Memory B cell (primary cell): ENCODE data around the gene CLIC1.
A peak's percentile ranks its signal among the peaks of the same experiment; 100 is the strongest.

Experiments
- ATAC-seq: fragments of 150-1000 bp; cut with Tn5 transposase; 2 replicates; pipeline ENCODE4 v1.10.0; 2021; ENCODE audit warnings: low read depth, mild to moderate bottlenecking, moderate library complexity
- DNase-seq, 2 donors: peaks; one replicate each; pipeline ENCODE4 v3.0.0; 2022; ENCODE audit warnings: low spot score in 2 of 2
- H3K27ac Mint-ChIP-seq: one replicate; pipeline ENCODE4 v1.8.0; 2022; ENCODE audit warnings: mild to moderate bottlenecking, moderate library complexity, mixed read lengths
- H3K27me3 Mint-ChIP-seq: one replicate; pipeline ENCODE4 v1.8.0; 2022; ENCODE audit warnings: mixed read lengths
- H3K36me3 Mint-ChIP-seq: one replicate; pipeline ENCODE4 v1.8.0; 2022; ENCODE audit warnings: mild to moderate bottlenecking, mixed read lengths
- H3K4me1 Mint-ChIP-seq: one replicate; pipeline ENCODE4 v1.8.0; 2022; ENCODE audit warnings: mixed read lengths
- H3K4me3 Mint-ChIP-seq: one replicate; pipeline ENCODE4 v1.8.0; 2022; ENCODE audit warnings: mild to moderate bottlenecking, moderate library complexity, mixed read lengths
- H3K9me3 Mint-ChIP-seq: one replicate; pipeline ENCODE4 v1.8.0; 2022; ENCODE audit warnings: mixed read lengths

CLIC1 gene

DNA sequence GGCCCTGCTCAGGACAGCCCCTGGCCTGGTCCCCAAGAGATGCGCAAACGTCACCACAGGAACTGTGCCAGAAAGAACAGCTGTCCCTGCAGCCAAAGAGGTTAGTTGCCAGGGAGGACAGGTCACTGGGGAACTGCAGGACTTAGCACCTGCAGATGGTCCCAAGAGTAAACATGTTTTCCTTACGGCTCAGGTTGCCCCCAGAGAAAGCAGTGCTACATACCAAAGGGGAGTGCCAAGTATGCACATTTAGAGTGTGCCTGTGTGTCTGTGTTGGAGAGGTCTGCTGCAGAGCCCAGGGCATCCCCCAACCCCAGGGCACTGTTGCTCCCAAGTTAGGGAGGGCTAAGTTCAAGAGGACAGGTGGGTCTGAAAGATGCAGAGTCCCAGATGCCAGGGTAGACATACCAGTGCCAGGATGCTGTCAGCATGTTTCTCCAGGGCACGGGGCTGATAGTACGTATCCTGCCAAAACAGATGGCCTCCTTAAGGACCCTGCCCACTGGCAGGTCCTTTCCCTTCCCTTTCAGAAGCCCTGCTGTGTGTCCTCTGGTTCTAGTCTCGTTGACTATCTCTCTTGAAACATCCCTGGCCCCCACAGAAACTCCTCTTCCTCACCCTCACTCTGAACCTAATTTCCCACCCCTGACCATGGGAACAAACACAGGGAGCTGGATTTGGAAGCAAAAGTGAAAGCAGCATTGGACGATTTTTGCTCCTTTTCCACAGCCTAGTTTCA lies 34.5 kb downstream of the CLIC1 start:
- DNase-seq (no peak), ATAC-seq (no peak)
- Mint-ChIP-seq H3K27ac (peak overlapping the region; percentile 97), H3K4me1 (peaks cover 23% of the 10 kb centered on the region), H3K36me3 (peaks cover 5% of the 10 kb centered on the region), H3K27me3 (no peaks in the 10 kb centered on the region), H3K9me3 (no peaks in the 10 kb centered on the region), H3K4me3 (peak overlapping the region; percentile 99)

GRCh38 chr6:31700740-31701401 lies 35.5 kb downstream of the CLIC1 start:
- Mint-ChIP-seq H3K4me1 (peaks cover 23% of the 10 kb centered on the region), H3K27me3 (no peaks in the 10 kb centered on the region), H3K9me3 (no peaks in the 10 kb centered on the region), H3K27ac (no peak overlapping the region), H3K4me3 (peak overlapping the region; percentile 49), H3K36me3 (peaks cover 7% of the 10 kb centered on the region)
- DNase-seq = no peak
- no peak for ATAC-seq

DNA sequence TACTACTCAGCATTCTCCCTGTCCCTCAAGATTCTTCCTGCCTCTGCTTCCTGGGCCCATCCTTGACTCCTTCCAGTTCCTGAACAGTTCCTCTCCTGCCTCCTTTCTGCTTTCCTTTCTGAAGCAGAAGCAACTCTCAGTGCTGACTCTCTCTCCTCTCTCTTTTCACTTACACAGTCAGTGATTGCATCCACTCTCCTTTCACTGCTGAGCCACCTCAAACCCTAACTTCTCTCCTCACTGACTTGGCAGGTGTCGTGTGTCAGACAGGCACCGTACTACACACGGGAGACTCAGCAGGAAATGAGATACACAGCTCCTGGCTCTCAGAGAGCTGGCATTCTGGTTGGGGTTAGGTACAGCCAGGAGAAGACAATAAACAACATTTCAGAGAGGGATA lies 38.8 kb downstream of the CLIC1 start:
- Mint-ChIP-seq H3K27me3 (no peaks in the 10 kb centered on the region), H3K9me3 (no peaks in the 10 kb centered on the region), H3K36me3 (peaks cover 11% of the 10 kb centered on the region), H3K27ac (no peak overlapping the region), H3K4me3 (no peak overlapping the region), H3K4me1 (peaks cover 21% of the 10 kb centered on the region)
- no peak for ATAC-seq
- DNase-seq = no peak

DNA sequence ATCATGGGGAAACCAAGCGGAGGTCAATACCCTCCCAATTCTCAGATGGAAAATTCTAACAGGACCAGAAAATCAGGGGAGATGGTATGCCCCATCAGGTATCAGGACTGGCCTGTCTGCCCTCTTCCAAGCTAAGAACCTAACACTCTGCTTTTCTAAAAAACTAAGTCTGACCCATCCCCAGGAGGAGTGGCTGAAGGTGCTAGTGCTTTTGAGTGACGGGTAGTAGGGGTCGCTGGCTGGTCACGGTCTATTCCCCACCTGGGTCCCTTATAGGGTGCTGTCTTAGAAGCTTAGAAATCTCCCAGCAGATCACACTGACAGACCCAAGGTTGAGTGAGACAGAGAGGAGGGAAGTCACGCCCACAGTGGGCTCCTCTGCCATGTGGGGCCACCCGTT lies 42.8 kb downstream of the CLIC1 start:
- ATAC-seq = no peak
- Mint-ChIP-seq H3K27ac (peak overlapping the region; percentile 20), H3K27me3 (no peaks in the 10 kb centered on the region), H3K9me3 (no peaks in the 10 kb centered on the region), H3K4me1 (peaks cover 26% of the 10 kb centered on the region), H3K36me3 (peaks cover 16% of the 10 kb centered on the region), H3K4me3 (no peak overlapping the region)
- no peak for DNase-seq

DNA sequence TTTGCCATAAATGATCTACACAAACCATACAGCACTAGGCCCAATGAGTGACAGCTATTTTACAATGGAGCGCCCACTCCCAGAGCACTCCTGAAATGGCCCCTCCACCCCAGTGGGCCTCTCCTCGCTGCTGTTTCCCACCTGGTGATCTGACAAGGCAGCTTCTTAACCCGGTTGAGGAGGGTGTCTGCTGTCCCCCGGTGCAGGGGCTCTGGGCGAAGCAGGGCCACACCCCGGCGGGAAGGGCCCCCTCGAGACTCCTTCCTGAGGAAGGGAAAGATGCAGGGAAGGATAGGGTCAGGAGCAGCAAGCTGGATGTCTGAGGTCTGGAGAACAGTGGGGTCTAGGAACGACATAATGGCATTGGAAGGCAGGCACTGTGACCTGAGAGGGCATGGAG lies 43.4 kb downstream of the CLIC1 start:
- ATAC-seq (no peak), DNase-seq (no peak)
- peaks cover 27% of the 10 kb centered on the region for H3K4me1 Mint-ChIP-seq
- no peak overlapping the region for H3K4me3 Mint-ChIP-seq
- peaks cover 17% of the 10 kb centered on the region for H3K36me3 Mint-ChIP-seq
- H3K27ac Mint-ChIP-seq = peak overlapping the region; percentile 20
- no peaks in the 10 kb centered on the region for H3K27me3 Mint-ChIP-seq
- H3K9me3 Mint-ChIP-seq = no peaks in the 10 kb centered on the region

DNA sequence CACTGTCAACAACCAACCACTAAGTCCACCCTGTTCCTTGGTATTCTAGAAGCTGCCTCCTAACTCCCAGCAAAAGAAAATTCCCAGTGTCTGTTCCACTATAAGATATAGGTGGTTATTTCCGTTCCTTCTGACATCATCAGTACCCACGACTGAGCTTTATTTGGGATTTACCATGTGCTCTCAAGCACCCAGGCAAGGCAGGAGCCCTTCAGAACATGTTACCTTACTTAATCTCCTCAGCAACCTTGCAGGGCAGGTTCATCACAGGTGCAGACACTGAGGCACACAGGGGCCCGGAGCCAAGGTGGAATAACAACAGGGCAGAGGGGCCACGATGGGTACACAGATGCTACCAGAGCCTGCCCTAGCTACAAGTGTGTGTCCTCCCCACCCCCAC lies 44.0 kb downstream of the CLIC1 start:
- H3K27ac Mint-ChIP-seq = no peak overlapping the region

GRCh38 chr6:31691564-31692108 lies 44.7 kb downstream of the CLIC1 start:
- DNase-seq = no peak
- Mint-ChIP-seq H3K27ac (no peak overlapping the region), H3K9me3 (no peaks in the 10 kb centered on the region), H3K36me3 (peaks cover 18% of the 10 kb centered on the region), H3K4me1 (peaks cover 23% of the 10 kb centered on the region), H3K4me3 (no peak overlapping the region), H3K27me3 (no peaks in the 10 kb centered on the region)
- no peak for ATAC-seq

More for the DNA sequence above, 44.0 kb downstream of the CLIC1 start:
- Mint-ChIP-seq H3K27me3 (no peaks in the 10 kb centered on the region), H3K9me3 (no peaks in the 10 kb centered on the region), H3K36me3 (peaks cover 17% of the 10 kb centered on the region), H3K4me1 (peaks cover 24% of the 10 kb centered on the region), H3K4me3 (no peak overlapping the region)
- DNase-seq = no peak
- no peak for ATAC-seq

GRCh38 chr6:31691078-31691463 lies 45.3 kb downstream of the CLIC1 start:
- no peaks in the 10 kb centered on the region for H3K27me3 Mint-ChIP-seq

GRCh38 chr6:31690231-31691077 lies 45.9 kb downstream of the CLIC1 start:
- no peak for DNase-seq
- H3K27ac Mint-ChIP-seq = peak overlapping the region; percentile 56
- ATAC-seq = no peak
- no peaks in the 10 kb centered on the region for H3K27me3 Mint-ChIP-seq
- no peaks in the 10 kb centered on the region for H3K9me3 Mint-ChIP-seq
- no peak overlapping the region for H3K4me3 Mint-ChIP-seq
- H3K4me1 Mint-ChIP-seq = peaks cover 23% of the 10 kb centered on the region
- peaks cover 22% of the 10 kb centered on the region for H3K36me3 Mint-ChIP-seq

More at GRCh38 chr6:31691078-31691463, 45.3 kb downstream of the CLIC1 start:
- Mint-ChIP-seq H3K9me3 (no peaks in the 10 kb centered on the region), H3K27ac (no peak overlapping the region), H3K4me1 (peaks cover 23% of the 10 kb centered on the region), H3K4me3 (no peak overlapping the region), H3K36me3 (peaks cover 21% of the 10 kb centered on the region)
- DNase-seq (no peak), ATAC-seq (no peak)

- peaks cover 22% of the 10 kb centered on the region for H3K36me3 Mint-ChIP-seq
- peak overlapping the region; percentile 56 for H3K27ac Mint-ChIP-seq
- no peaks in the 10 kb centered on the region for H3K27me3 Mint-ChIP-seq
- ATAC-seq = no peak
- peaks cover 23% of the 10 kb centered on the region for H3K4me1 Mint-ChIP-seq
- H3K9me3 Mint-ChIP-seq = no peaks in the 10 kb centered on the region
- peak overlapping the region; percentile 25 for H3K4me3 Mint-ChIP-seq
- no peak for DNase-seq
These were observed 46.9 kb downstream of the CLIC1 start for GRCh38 chr6:31689249-31690110.

- H3K27me3 Mint-ChIP-seq = no peaks in the 10 kb centered on the region
- H3K9me3 Mint-ChIP-seq = no peaks in the 10 kb centered on the region
- H3K27ac Mint-ChIP-seq = no peak overlapping the region
- H3K4me1 Mint-ChIP-seq = peaks cover 23% of the 10 kb centered on the region
- ATAC-seq (no peak), DNase-seq (no peak)
- H3K36me3 Mint-ChIP-seq = peaks cover 21% of the 10 kb centered on the region
- no peak overlapping the region for H3K4me3 Mint-ChIP-seq
These were observed 48.3 kb downstream of the CLIC1 start for GRCh38 chr6:31687860-31688693.

- no peak overlapping the region for H3K4me3 Mint-ChIP-seq
- no peaks in the 10 kb centered on the region for H3K27me3 Mint-ChIP-seq
- H3K4me1 Mint-ChIP-seq = peaks cover 23% of the 10 kb centered on the region
- peaks cover 17% of the 10 kb centered on the region for H3K36me3 Mint-ChIP-seq
- no peaks in the 10 kb centered on the region for H3K9me3 Mint-ChIP-seq
- DNase-seq = no peak
- H3K27ac Mint-ChIP-seq = no peak overlapping the region
- no peak for ATAC-seq
These were observed 49.0 kb downstream of the CLIC1 start for GRCh38 chr6:31687321-31687720.
